IMR-90 (cell line): Measurements from ENCODE around the gene GRID1. TPM values are rescaled to one million over a fixed set of nuclear protein-coding genes. Genes with fewer than 3 reads are reported as not detected.

Experiments
- ATAC-seq: fragments of 200-7000 bp; cut with Tn5 transposase; 2 replicates; pipeline ENCODE4 v1.9.1; 2020; ENCODE audit warnings: low read depth, mild to moderate bottlenecking, moderate library complexity
- BruUV-seq: library from RNA; stranded (reverse); fragments of 400-500 nt; replicated peaks from 2 replicates; lab custom pipeline; 2021; lab: Mats Ljungman, UMichigan
- CTCF ChIA-PET: fragments of 300-600 bp; formaldehyde crosslinking; extraction: SDS; loops from one replicate; lab custom pipeline; 2021; ENCODE audit warnings: antibody characterized with exemption; lab: Yijun Ruan, JAX
- POLR2A ChIA-PET: fragments of 300-600 bp; sonication (Branson Sonifier 250); formaldehyde crosslinking; loops from one replicate; lab custom pipeline; 2022; ENCODE audit warnings: antibody characterized with exemption; ENCODE audit not compliant: unreplicated experiment; lab: Charles Lee
- DNase-seq: peaks from one replicate; pipeline ENCODE4 v3.0.0; 2013
- H2AFZ ChIP-seq: replicated peaks from 2 replicates; pipeline ENCODE3; 2013; ENCODE audit warnings: low read length, mild to moderate bottlenecking; ENCODE audit not compliant: poor library complexity
- H2AK5ac ChIP-seq: 2 replicates; pipeline ENCODE4 v1.6.1; 2013; ENCODE audit warnings: low read depth, low read length, inconsistent platforms
- H2AK9ac ChIP-seq: replicated peaks from 2 replicates; pipeline ENCODE3; 2013; ENCODE audit warnings: mild to moderate bottlenecking, low read depth, low read length, moderate library complexity; ENCODE audit not compliant: poor library complexity
- H2BK120ac ChIP-seq: 2 replicates; pipeline ENCODE4 v1.6.1; 2013; ENCODE audit warnings: low read depth, low read length, inconsistent platforms
- H2BK15ac ChIP-seq: 3 replicates; pipeline ENCODE4 v1.6.1; 2013; ENCODE audit warnings: low read depth, low read length, inconsistent platforms
- H2BK20ac ChIP-seq: 2 replicates; pipeline ENCODE4 v1.6.1; 2013; ENCODE audit warnings: low read depth, mild to moderate bottlenecking, inconsistent platforms, low read length, moderate library complexity
- H2BK5ac ChIP-seq: 2 replicates; pipeline ENCODE4 v1.6.1; 2013; ENCODE audit warnings: mild to moderate bottlenecking, low read depth, low read length, inconsistent platforms; ENCODE audit not compliant: poor library complexity, severe bottlenecking
- H3K14ac ChIP-seq: replicated peaks from 2 replicates; pipeline ENCODE4 v1.6.1; 2013; ENCODE audit warnings: low read depth, low read length, inconsistent platforms
- H3K18ac ChIP-seq: 2 replicates; pipeline ENCODE4 v1.6.1; 2013; ENCODE audit warnings: low read depth, low read length, control low read depth
- H3K23ac ChIP-seq: 2 replicates; pipeline ENCODE4 v1.6.1; 2013; ENCODE audit warnings: low read depth, low read length, inconsistent platforms
- H3K27ac ChIP-seq: 2 replicates; pipeline ENCODE4 v1.5.1; 2013; ENCODE audit warnings: mild to moderate bottlenecking, control low read depth, low read length; ENCODE audit not compliant: insufficient read depth
- H3K27me3 ChIP-seq: 2 replicates; pipeline ENCODE4 v1.6.1; 2013; ENCODE audit warnings: low read length; ENCODE audit not compliant: control insufficient read depth, insufficient read depth
- H3K36me3 ChIP-seq: 2 replicates; pipeline ENCODE4 v1.6.1; 2013; ENCODE audit warnings: low read length, mixed read lengths; ENCODE audit not compliant: control insufficient read depth, insufficient read depth
- H3K4ac ChIP-seq: 2 replicates; pipeline ENCODE4 v1.6.1; 2013; ENCODE audit warnings: low read depth, low read length, inconsistent platforms
- H3K4me1 ChIP-seq: 2 replicates; pipeline ENCODE4 v1.6.1; 2013; ENCODE audit warnings: low read length, mixed read lengths; ENCODE audit not compliant: control insufficient read depth, insufficient read depth
- H3K4me2 ChIP-seq: 2 replicates; pipeline ENCODE4 v1.6.1; 2013; ENCODE audit warnings: low read depth, mild to moderate bottlenecking, control low read depth, low read length, moderate library complexity
- H3K4me3 ChIP-seq: 2 replicates; pipeline ENCODE4 v1.5.1; 2013; ENCODE audit warnings: low read depth, mild to moderate bottlenecking, control low read depth, low read length, moderate library complexity; ENCODE audit not compliant: insufficient read depth
- H3K56ac ChIP-seq: 2 replicates; pipeline ENCODE4 v1.6.1; 2013; ENCODE audit warnings: low read length, inconsistent platforms; ENCODE audit not compliant: insufficient read depth; ENCODE audit errors: extremely low read depth
- H3K79me1 ChIP-seq, 2 experiments: 2 replicates each; pipeline ENCODE4 v1.6.1; 2013; ENCODE audit warnings: low read length in 2 of 2, inconsistent platforms in 1 of 2, low read depth in 1 of 2
- H3K9ac ChIP-seq: 2 replicates; pipeline ENCODE4 v1.6.1; 2013; ENCODE audit warnings: low read depth, low read length, control low read depth
- H3K9me1 ChIP-seq: 2 replicates; pipeline ENCODE4 v1.6.1; 2013; ENCODE audit warnings: low read length, inconsistent platforms; ENCODE audit not compliant: insufficient read depth
- H3K9me3 ChIP-seq: 2 replicates; pipeline ENCODE4 v1.6.1; 2013; ENCODE audit warnings: low read length; ENCODE audit not compliant: control insufficient read depth, insufficient read depth
- H4K20me1 ChIP-seq: 2 replicates; pipeline ENCODE4 v1.6.1; 2013; ENCODE audit warnings: low read length, inconsistent platforms; ENCODE audit not compliant: insufficient read depth
- H4K5ac ChIP-seq: 2 replicates; pipeline ENCODE4 v1.6.1; 2013; ENCODE audit warnings: mild to moderate bottlenecking, low read depth, low read length, control low read depth
- H4K8ac ChIP-seq, 2 experiments: 2 replicates each; pipeline ENCODE4 v1.6.1; 2013; ENCODE audit warnings: low read depth in 2 of 2, low read length in 2 of 2, control low read depth in 1 of 2, inconsistent platforms in 1 of 2
- H4K91ac ChIP-seq: 2 replicates; pipeline ENCODE4 v1.6.1; 2013; ENCODE audit warnings: low read depth, low read length, inconsistent platforms; ENCODE audit not compliant: insufficient read depth
- MAZ ChIP-seq: IDR thresholded peaks from 2 replicates; pipeline ENCODE4 v1.6.1; 2012; ENCODE audit warnings: low read depth, mild to moderate bottlenecking, low read length, improper control_type of control experiment, moderate library complexity, borderline replicate concordance
- WGBS, 2 experiments: methylation state at CpG; one replicate each; pipeline versions ENCODE4 v1.1.5 to v1.1.7; 2013; ENCODE audit warnings: missing lambda C conversion rate in 2 of 2; ENCODE audit not compliant: insufficient read length in 1 of 2; ENCODE audit errors: extremely low coverage in 2 of 2; 5-methylcytosine and 5-hydroxymethylcytosine counted together
- dilution Hi-C: fragments of 300-500 bp; cut with HindIII; formaldehyde crosslinking; loops from one replicate; pipeline ENCODE4 v1.14.3; 2018; ENCODE audit warnings: low sequenced_read_pairs; ENCODE audit not compliant: unreplicated experiment
- in situ Hi-C: fragments of 300-500 bp; cut with MboI; formaldehyde crosslinking; loops from 3 replicates; pipeline ENCODE4 v1.14.3; 2019; ENCODE audit warnings: low sequenced_read_pairs, inconsistent platforms, mixed read lengths
- intact Hi-C: fragments of 100-400 bp; cut with micrococcal nuclease; formaldehyde crosslinking; loops from 2 replicates; pipeline ENCODE4 v1.10.0; 2022
- polyA plus RNA-seq, 3 experiments: library from polyadenylated mRNA; depleted of rRNA; stranded (reverse); fragments of >200 nt; gene quantifications; 2 replicates each; pipeline ENCODE4 v1.2.3, GENCODE V29; 2012; ENCODE audit warnings: low replicate concordance in 1 of 3
- total RNA-seq: library from RNA; depleted of rRNA; stranded (reverse); fragments of >200 nt; gene quantifications from 2 replicates; pipeline ENCODE4 v1.2.3, GENCODE V29; 2012

Gene GRID1
- total and polyA plus RNA-seq, 2 of the 4 experiments (the other 2 are of a cell fraction): not detected

DNA sequence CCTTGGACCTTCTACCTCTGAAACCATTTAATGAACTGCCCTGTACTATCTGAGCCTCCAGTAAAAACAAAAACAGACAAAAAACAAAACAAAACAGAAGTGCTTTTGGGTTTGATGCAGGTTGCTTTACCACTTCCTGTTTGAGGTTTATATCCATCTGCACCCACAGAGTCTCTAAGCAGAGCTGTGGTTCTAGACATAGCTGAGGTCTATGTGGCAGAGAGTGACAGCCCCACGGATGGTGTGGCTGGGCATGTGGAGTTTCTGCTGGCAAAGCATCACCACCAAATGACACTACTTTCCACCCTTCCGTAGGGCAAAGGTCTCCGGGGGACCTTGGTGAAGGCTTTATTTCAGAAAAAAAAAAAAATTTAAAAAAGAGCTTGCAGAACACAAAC lies 754.2 kb downstream of the GRID1 start:
- H2BK5ac ChIP-seq: no peak overlapping the region
- ATAC-seq (no peak), DNase-seq (no peak)
- no peaks in the 10 kb centered on the region for H3K79me1 ChIP-seq
- no peaks in the 10 kb centered on the region for H3K4me1 ChIP-seq
- no peak overlapping the region for H2BK15ac ChIP-seq
- no peaks in the 10 kb centered on the region for H3K36me3 ChIP-seq
- TF ChIP-seq MAZ: no peak
- no peak overlapping the region for H3K4me3 ChIP-seq
- no peak overlapping the region for H3K9ac ChIP-seq
- no peak overlapping the region for H4K91ac ChIP-seq
- H3K9me3 ChIP-seq: peaks cover 26% of the 10 kb centered on the region
- in situ Hi-C loops: no loop called here
- H4K20me1 ChIP-seq: no peaks in the 10 kb centered on the region
- H3K56ac ChIP-seq: no peak overlapping the region
- WGBS, 2 experiments: no CpG with 5 or more reads among the region's 3 CpGs
- H3K18ac ChIP-seq: no peak overlapping the region
- no peak overlapping the region for H4K5ac ChIP-seq
- dilution Hi-C loops: no loop called here
- no peaks in the 10 kb centered on the region for H3K27me3 ChIP-seq
- no peak overlapping the region for H2AK5ac ChIP-seq
- no peak overlapping the region for H2BK20ac ChIP-seq
- ChIA-PET POLR2A (no interaction called here), CTCF (no interaction called here)
- no peak overlapping the region for H3K27ac ChIP-seq
- no peak overlapping the region for H2AFZ ChIP-seq
- H3K4me2 ChIP-seq: no peak overlapping the region
- H3K9me1 ChIP-seq: no peaks in the 10 kb centered on the region
- no peak overlapping the region for H4K8ac ChIP-seq
- no peak overlapping the region for H3K23ac ChIP-seq
- H2BK120ac ChIP-seq: no peak overlapping the region
- no peak overlapping the region for H3K14ac ChIP-seq
- no peak overlapping the region for H3K4ac ChIP-seq
- intact Hi-C loops: no loop called here
- no TSS peak for BruUV-seq
- H2AK9ac ChIP-seq: no peak overlapping the region
